NOMO-1 treated with dmso at 0.1 percent for 144 hours (cell line): ENCODE data around the gene CD8B.
"Not testable (repeated sequence)": the region's sequence is repeated elsewhere in the genome, so short reads cannot be mapped to it uniquely, and the experiment has no call there.

Experiments used
- DNase-seq: peaks from one replicate; lab custom pipeline; 2025; ENCODE audit not compliant: unreplicated experiment; lab: John Stamatoyannopoulos, UW

CD8B gene

DNA sequence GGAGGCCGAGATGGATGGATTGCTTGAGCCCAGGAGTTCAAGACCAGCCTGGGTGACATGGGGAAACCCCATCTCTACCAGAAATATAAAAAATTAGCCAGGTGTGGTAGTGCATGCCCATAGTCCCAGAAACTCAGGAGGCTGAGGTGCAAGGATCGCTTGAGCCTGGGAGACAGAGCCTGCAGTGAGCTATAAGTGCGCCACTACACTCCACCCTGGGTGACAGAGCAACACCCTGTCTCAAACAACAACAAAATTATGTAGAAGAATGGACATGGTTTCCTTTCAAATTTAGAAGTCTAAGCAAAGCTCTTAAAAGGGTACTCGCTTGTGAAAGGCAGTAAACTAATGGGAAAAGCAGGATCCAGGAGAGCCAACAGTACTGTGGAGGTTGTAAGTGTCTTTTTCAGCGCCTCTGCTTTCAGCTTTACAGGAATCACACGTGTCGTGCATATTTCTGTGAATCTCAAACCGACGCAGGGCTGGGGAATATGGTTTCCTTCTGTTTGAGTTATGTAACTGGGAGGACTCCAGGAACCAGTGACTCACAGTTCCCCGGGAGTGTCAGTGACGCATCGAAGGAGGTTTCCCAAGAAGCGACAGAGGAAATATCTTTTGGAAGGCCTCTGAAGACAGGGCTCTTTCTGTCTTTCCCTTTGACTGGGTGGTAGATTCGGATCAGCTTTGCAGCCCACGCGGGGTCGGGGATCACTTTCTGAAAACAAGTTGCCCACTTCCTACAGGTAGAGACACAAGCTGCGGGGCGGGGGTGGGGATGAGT, 24.6 kb downstream of the CD8B start:
- peak; percentile 4 for DNase-seq

DNA sequence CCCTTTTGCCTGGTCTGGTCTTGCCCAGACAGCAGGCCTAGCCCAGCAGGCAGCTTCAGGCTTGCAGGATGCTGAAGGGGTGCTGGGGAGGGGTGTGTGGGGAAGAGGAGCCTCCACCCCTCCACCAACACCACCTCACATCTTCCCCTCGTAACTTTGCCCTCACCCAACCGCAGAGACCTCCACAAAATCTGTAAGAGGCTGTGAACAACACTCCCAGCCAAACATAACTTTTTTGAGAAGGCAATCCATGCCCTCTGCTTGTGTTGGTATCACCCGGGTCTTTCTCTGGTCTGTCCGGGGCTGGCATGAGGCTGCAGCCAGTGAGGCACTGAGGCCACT, 26.2 kb downstream of the CD8B start:
- DNase-seq: not testable (repeated sequence)

DNA sequence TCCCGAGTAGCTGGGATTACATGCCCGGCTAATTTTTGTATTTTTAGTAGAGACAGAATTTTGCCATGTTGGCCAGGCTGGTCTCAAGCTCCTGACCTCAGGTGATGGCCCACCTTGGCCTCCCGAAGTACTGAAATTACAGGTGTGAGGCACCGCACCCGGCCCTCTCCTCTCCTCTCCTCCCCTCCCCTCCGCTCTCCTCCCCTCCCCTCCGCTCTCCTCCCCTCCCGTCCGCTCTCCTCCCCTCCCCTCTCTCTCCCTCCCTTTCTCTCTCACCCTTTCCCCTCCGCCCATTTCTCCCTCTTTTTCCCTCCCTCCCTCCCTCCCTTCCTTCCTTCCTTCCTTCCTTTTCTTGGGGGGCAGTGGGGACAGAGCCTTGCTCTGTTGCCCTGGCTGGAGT, 28.4 kb downstream of the CD8B start:
- no peak for DNase-seq

DNA sequence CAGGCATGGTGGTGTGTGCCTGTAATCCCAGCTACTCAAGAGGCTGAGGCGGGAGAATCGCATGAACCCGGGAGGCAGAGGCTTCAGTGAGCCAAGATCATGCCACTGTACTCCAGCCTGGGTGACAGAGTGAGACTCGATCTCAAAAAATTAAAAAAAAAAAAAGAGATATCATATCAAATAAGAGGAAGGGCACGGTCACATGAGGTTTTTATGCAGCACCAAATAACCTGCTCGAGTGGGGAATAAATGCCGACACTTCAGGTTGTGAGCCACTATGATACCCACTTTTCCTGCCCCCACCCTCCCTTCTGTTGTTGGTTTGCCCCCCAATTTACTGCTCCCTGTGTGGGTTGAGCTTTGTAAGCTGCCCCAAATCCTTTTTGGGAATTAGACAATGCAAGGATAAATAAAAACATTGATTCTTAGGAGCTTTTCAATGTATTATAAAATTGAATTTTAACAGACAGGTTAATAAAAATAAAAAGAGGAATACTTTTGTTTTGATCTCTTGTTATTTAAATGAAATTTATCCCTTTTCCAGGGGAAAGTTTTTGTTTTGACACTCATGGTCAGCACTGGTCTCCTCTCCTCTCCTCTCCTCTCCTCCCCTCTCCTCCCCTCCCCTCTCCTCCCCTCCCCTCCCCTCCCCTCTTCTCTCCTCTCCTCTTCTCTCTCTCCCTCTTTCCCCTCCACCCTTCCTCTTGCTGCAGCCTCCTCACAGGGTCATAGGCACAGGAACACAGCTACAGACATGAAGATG, 29.2 kb downstream of the CD8B start:
- DNase-seq: no peak

DNA sequence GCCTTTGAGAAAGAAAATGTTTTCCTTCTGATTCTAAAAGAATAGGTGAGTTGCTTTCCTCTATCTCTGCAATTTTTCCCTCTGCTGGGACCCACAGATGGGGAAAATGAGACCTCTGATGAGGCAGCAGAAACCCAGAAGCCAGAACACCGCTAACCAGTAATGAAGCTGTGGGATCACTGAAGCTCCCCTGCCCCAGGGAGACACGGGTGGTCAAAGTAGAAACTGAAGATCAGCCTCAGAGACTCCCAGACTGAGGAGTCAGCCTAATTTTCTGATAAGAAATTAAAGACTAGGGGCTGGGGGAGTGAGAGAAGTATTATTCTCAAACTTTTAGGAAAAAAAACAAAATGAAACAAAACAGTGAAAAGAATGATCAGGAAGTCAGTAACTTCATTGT, 30.1 kb downstream of the CD8B start:
- DNase-seq: no peak

DNA sequence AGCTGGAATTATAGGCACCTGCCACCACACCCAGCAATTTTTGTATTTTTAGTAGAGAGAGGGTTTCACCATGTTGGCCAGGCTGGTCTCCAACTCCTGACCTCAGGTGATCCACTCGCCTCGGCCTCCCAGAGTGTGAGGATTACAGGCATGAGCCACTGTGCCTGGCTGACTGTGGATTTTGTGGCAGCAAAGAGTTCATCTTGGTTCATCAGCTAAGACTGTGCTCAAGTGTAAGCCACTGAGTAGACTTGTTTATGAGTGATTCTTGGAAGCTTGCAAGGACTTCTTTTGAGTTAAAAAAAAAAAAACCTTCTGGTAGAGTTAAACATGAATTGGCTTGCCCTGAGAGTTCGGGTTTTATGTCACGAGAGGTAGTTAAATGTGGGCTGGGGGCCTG, 34.7 kb downstream of the CD8B start:
- no peak for DNase-seq

DNA sequence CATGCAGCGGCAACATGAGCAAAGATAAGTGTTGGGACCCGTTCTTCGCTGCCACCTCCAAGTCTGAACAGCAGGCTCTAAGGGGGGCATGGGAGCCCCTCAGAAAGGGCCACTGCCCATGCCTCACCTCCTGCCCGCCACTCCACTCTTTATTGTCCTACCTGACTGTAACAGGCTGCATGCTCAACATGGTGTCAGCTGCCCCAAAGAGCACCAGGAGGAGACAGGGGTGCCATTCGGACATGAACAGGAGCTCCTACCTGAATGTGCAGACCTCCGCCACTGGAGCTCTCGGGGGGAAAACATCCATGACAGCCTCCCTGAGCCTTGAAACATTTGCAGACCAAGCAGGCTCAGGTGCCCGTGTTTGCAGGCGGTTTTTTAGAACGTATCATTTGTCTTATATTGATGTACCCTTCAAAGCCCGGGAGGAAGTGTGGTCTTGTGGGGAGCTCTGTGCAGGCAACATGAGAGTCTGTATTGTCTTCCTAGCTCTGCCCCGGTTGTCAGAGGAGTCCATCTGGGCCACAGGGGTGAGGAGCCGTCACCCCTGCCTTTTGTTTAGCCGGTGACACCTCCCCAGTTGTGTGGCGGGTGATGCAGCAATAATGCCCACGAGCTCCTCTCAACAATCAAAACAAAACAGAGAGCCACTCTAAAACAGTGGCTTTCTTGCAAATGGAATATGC, 35.8 kb downstream of the CD8B start:
- no peak for DNase-seq

DNA sequence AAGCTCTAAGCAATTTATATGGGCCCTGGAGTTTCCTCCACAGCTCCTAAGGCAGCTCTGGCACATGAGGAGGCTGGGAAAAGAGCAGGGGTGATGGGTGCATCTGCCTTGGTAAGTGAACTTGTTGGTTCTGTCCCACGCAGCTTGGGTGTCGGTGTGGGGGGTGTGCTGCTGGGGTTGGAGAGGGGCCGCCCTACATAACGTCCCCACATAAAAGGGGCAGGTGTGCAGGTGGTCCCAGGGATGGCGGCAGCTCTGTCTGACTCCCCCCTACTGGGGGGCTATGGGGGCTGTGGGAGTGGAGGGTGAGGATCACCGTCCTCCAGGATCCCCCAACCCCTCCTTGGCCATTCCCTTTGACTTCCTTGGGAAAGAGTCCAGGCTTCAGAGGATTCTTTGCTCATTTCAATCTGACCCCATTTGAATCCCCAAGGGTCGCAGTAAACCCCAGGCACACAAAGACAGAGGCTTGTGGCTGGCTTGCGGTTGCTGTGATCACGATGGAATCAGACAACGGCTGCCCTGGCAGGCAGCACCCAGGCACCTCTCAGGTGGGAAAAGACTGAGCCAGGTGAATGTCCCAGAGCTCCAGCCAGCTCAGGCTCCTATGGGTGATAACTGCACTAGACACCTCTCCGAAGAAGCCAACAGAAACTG, 36.5 kb downstream of the CD8B start:
- no peak for DNase-seq

DNA sequence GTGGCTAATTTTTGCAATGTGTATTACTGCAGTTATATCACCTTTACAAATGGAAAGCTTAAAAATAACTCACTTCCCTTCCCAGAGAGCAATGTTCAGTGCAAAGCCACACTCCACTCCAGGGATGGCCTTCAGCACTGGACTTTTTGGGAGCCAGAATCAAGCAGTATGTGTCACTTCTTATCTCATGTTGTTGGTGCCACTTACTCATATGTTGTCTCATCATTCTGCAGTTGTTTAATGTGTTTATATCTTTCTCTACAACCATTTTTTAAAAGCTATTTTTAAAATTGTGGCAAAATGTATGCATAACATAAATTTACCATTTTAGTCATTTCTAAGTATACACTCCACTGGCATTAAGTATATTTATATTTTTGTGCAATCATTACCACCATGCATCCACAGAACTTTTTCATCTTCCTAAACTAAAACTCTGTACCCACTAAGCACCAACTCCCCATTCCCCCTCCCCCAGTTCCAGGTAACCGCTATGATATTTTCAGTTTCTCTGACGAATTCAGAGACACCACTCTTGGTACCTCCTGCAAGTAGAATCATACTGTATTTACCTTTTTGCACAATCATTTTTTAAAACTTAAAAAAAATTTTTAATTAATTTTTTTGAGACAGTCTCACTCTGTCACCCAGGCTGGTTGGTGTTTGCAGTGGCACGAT, 38.9 kb downstream of the CD8B start:
- no peak for DNase-seq

DNA sequence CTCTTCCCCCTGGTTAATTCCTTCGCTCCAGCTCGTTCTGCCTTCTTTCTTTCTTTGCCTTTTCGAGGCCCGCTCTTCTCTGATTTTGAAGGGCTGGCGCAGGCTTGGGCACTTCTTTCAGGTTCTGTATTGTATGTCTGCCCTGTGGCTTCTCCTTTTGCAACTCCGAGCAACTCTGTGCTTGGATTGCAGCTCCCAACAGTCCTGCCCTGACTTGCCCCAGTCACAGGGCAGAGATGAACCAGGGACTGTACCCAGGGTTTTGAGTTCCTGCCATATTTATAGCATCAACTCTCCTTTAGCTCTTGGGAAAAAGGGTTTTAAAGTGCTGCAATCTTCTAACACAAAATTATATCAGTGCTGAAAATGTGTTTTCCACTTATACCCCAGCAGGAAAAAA, 39.8 kb downstream of the CD8B start:
- no peak for DNase-seq

DNA sequence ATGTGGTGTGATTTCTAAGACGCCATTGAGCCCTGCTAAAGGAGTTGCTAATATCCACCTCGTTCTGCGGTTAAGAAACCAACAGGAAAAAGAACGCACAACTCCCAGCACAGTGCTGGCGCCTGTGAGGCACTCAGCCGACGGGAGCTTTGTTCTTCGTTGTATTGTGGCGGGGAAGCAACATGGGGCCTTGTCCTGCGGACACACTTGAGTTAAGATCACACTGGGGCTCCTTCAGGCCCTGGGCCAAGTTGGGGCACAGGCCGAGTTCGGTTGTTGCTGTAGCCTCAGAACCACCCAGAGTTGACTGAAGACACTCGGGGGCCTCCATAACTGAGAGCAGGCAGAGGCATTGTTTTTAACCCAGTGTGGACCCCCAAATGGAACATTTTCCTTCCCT, 40.4 kb downstream of the CD8B start:
- no peak for DNase-seq

DNA sequence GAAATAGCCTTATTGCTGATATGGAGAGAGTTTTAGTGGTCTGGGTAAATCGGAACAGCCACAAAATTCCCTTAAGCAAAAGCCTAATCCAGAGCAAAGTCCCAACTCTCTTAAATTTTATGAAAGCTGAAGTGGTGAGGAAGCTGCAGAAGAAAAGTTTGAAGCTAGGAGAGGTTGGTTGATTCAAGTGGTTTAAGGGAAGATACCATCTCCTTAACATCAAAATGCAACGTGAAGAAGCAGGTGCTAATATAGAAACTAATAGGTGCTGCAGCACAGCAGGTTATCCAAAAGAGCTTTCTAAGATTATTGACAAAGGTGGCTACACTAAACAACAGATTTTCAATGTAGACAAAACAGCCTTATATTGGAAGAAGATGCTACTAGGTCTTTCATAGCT, 42.7 kb downstream of the CD8B start:
- DNase-seq: no peak

DNA sequence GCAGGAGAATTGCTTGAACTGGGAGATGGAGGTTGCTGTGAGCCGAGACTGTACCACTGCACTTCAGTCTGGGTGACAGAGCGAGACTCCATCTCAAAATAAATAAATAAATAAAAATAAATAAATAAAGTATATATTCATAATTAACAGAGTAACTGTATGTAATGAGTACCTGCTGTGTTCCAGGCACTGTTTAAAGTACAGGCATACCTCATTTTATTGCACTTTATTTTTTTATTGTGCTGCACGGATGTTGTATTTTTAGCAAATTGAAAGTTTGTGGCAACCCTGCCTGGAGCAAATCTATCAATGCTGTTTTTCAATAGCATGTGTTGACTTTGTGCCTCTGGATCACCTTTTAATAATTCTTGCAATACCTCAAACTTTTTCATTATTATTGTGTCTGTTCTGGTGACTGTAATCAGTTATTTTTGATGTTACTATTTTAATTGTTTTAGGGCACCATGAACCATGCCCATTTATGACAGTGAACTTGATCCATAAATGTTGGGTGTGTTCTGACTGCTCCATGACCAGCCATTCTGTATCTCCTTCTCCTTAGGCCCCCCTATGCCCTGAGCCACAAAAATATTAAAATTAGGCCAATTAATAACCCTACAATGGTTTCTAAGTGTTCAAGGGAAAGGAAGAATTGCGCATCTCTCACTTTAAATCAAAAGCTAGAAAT, 43.4 kb downstream of the CD8B start:
- no peak for DNase-seq

DNA sequence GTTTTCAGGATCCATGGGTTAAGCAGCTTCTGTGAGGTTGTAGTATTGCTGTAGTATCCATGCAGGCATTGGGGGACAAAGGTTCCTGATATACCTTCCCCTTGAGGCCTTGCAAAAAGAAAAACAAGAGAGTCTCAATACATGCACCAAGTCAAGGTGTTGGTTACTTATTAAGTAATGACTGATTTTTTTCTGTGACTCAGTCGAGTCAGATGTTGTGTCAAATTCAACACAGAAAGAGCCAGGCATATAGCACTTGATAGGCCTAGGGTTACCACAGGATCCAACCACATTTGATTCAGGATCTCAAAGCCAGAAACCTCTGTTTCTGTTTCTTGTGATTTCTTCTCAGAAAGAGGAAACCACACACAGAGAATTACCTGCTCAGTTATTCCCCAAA, 46.1 kb downstream of the CD8B start:
- no peak for DNase-seq

DNA sequence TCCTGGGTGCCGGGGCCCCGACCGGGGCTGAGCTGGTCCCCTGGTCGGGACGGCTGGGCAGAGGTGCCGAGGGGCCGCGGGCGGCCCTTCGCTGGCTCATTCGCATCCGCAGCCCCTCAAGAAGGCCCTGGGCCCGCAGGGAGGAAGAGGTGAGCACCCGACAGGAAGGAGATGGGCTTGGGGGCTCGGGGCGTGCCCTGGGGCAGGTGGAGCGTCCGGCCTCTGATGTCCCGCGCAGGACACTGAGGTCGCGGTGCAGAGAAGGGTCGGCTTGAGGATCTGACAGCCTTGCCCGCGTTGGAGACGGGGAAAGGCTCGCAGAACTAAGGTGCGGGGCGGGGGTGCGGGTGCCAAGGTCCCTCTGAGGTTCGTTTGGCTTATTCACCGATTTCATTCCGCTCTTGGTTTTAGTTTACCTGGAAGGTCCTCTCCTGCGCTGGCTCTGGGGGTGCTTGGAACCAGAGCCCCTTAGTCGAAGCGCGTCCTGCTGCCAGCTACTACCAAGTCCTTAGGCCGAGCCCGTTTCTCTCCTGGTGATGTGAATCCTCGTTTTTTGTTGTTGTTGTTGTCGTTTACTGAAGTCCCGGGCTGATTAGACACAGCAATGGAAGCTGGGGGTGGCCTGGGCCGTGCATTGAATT, 52.1 kb downstream of the CD8B start:
- DNase-seq: no peak

DNA sequence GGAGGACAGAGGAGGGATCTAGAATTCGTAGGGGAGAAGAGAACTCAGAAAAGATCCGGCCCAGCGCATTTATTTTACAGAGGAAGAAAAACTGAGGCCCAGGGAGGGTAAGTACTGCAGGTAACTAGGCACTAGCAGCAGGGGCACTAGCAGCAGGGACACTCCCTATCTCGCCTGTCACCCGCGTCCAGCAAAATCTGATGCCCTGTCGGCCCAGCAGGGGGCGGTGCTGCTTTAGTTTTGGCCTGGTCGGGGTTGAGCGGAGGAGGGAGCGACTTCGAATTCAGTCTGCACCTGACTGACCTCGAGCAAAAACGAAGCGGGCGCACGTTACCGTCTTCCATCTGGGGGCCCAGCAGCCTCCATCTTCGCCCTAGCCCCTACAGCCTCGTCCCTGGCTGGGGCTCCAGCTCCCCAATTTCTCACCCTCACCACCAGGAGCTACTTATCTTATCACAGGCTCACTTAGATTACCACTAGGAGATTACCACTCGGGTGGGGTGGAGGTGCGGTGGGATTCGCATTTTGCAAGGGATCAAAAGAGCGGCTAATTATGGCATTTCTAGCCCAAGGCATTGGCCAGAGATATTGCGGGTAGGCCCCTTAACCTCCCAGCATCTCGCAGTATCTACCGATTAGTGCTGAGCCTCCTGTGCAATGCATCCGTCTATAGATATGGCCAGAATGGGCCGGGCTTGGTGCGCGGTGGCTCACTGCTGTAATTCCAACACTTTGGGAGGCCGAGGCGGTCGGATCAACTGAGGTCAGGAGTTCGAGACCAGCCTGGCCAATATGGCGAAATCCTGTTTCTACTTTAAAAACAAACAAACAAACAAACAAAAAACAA, 53.1 kb downstream of the CD8B start:
- peak; percentile 85 for DNase-seq

DNA sequence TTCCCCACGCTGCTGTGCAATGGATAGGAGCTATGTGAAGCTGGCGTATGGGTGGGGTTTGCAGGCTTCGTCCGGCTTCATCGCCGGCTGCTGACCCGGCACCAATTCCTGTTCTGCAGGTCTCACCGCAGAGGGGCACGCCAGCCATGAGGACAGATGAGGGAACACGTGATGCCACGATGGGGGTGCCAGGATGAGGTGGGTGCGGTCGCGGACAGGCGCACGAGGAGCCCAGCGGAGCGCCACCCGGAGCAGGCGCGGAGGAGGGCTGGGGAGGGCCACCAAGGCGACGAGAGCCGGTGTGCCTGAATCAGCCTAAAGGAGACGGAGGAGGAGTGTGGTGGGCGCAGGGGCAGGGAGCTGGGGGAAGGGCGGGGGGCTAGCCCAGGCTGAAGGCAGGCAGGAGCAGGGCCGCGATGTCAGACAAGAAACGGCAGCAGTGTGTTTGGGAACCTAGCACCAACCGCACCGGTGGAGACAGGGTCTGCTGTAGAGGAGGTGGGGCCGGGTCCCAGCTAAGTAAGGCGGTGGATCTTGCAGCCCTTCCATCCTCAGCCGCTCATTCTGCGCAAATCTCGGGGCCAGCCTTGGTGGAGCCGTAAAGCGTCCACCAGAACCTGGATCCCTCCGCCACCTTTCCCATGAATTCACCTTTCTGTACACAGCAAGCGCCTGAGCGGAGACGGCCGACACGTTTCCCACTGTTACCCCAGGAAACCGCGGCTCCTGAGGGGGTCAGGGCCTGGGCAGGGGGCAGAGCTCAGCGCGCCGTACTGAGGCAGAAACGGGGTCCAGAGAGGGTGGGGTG, 54.0 kb downstream of the CD8B start:
- no peak for DNase-seq

DNA sequence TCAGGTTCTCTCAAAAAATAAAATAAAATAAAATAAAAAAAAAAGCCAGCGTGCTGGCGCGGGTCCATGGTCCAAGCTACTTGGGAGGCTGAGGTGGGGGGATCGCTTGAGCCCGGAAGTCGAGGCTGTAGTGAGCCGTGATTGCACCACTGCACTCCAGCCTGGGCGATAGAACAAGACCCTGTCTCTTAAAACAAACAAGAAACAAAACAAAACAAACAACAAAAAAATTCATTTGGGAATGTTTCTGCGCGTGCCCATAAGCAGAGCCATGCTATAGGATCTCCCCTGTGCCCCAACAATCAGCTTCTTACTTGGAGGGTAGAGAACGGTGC, 54.6 kb downstream of the CD8B start:
- DNase-seq: no peak
